HEK293 (cell line): ENCODE data around the gene CNOT2.

ENCODE experiments used
- KLF9 ChIP-seq: fragments of 450-650 bp; formaldehyde crosslinking; IDR thresholded peaks from 2 replicates; pipeline ENCODE4 v1.5.1; 2016; ENCODE audit warnings: missing biosample characterization, missing genetic modification characterization, low read depth
- MEIS1 ChIP-seq: sonication (generic); formaldehyde crosslinking; IDR thresholded peaks from 2 replicates; pipeline ENCODE4 v1.8.1; 2022; ENCODE audit warnings: missing genetic modification reagents, mild to moderate bottlenecking, borderline replicate concordance
- SP2 ChIP-seq: fragments of 450-650 bp; formaldehyde crosslinking; IDR thresholded peaks from 2 replicates; pipeline ENCODE4 v1.5.1; 2016; ENCODE audit warnings: missing biosample characterization, missing genetic modification characterization
- TRIM28 ChIP-seq: IDR thresholded peaks from 2 replicates; pipeline ENCODE4 v1.6.1; 2011; ENCODE audit warnings: low read length, control low read depth, borderline replicate concordance
- ZBTB8A ChIP-seq: fragments of 450-650 bp; formaldehyde crosslinking; IDR thresholded peaks from 2 replicates; pipeline ENCODE4 v1.5.1; 2016; ENCODE audit warnings: missing biosample characterization, missing genetic modification characterization
- ZNF174 ChIP-seq: fragments of 450-650 bp; formaldehyde crosslinking; IDR thresholded peaks from 2 replicates; pipeline ENCODE4 v1.5.0; 2017; ENCODE audit warnings: missing biosample characterization, mild to moderate bottlenecking, missing genetic modification characterization
- ZNF23 ChIP-seq: fragments of 450-650 bp; formaldehyde crosslinking; IDR thresholded peaks from 2 replicates; pipeline ENCODE4 v1.5.1; 2016; ENCODE audit warnings: missing biosample characterization, missing genetic modification characterization, borderline replicate concordance
- ZNF350 ChIP-seq: fragments of 450-650 bp; formaldehyde crosslinking; IDR thresholded peaks from 2 replicates; pipeline ENCODE4 v1.5.0; 2017; ENCODE audit warnings: missing biosample characterization, mild to moderate bottlenecking, missing genetic modification characterization
- ZNF391 ChIP-seq: fragments of 450-650 bp; formaldehyde crosslinking; IDR thresholded peaks from 2 replicates; pipeline ENCODE4 v1.5.1; 2016; ENCODE audit warnings: low read depth, missing biosample characterization, missing genetic modification characterization, borderline replicate concordance
- ZNF660 ChIP-seq: fragments of 450-650 bp; IDR thresholded peaks from 2 replicates; pipeline ENCODE4 v1.5.1; 2018; ENCODE audit warnings: missing biosample characterization, mild to moderate bottlenecking, missing genetic modification characterization
- TF ChIP-seq, protein P1 (sequence below): fragments of 450-650 bp; formaldehyde crosslinking; IDR thresholded peaks from 2 replicates; pipeline ENCODE4 v1.5.1; 2016; ENCODE audit warnings: missing biosample characterization, missing genetic modification characterization
- TF ChIP-seq, protein P2 (sequence below): fragments of 450-650 bp; formaldehyde crosslinking; IDR thresholded peaks from 2 replicates; pipeline ENCODE4 v1.5.1; 2016; ENCODE audit warnings: missing biosample characterization, missing genetic modification characterization, low read depth
- TF ChIP-seq, protein P3 (sequence below): fragments of 450-650 bp; formaldehyde crosslinking; IDR thresholded peaks from 2 replicates; pipeline ENCODE4 v1.5.1; 2016; ENCODE audit warnings: missing biosample characterization, missing genetic modification characterization
- TF ChIP-seq, protein P4 (sequence below): fragments of 450-650 bp; formaldehyde crosslinking; IDR thresholded peaks from 2 replicates; pipeline ENCODE4 v1.5.1; 2016; ENCODE audit warnings: missing biosample characterization, missing genetic modification characterization, borderline replicate concordance

DNA sequence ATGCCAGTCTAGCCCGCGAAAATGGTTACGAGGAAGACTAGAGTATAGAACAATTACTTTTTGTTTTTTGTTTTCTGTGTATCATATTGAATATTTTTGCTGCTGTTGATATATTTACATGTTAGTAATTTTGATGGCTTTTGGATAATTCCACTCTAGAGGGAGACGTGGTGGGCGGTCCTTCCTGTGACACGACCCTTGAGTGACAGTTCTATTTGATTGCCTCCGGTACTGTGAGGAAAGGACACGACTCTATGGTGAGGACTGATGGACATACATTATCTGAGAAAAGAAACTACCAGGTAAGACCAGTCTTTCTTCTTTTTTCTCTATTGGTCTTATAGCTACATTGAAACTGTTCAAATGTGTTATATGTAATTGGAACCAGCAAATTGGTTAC lies 34.7 kb downstream of the CNOT2 start:
- TF ChIP-seq, protein P1, sequence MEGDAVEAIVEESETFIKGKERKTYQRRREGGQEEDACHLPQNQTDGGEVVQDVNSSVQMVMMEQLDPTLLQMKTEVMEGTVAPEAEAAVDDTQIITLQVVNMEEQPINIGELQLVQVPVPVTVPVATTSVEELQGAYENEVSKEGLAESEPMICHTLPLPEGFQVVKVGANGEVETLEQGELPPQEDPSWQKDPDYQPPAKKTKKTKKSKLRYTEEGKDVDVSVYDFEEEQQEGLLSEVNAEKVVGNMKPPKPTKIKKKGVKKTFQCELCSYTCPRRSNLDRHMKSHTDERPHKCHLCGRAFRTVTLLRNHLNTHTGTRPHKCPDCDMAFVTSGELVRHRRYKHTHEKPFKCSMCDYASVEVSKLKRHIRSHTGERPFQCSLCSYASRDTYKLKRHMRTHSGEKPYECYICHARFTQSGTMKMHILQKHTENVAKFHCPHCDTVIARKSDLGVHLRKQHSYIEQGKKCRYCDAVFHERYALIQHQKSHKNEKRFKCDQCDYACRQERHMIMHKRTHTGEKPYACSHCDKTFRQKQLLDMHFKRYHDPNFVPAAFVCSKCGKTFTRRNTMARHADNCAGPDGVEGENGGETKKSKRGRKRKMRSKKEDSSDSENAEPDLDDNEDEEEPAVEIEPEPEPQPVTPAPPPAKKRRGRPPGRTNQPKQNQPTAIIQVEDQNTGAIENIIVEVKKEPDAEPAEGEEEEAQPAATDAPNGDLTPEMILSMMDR = no peak
- no peak for TF ChIP-seq ZBTB8A (tag by site-specific recombination)
- no peak for TF ChIP-seq ZNF660 (tag by site-specific recombination)
- no peak for TF ChIP-seq KLF9 (tag by site-specific recombination)
- TF ChIP-seq ZNF350 (tag by site-specific recombination) = no peak
- TF ChIP-seq TRIM28 = no peak
- no peak for TF ChIP-seq SP2 (tag by site-specific recombination)
- no peak for TF ChIP-seq ZNF23 (tag by site-specific recombination)
- TF ChIP-seq, protein P2, sequence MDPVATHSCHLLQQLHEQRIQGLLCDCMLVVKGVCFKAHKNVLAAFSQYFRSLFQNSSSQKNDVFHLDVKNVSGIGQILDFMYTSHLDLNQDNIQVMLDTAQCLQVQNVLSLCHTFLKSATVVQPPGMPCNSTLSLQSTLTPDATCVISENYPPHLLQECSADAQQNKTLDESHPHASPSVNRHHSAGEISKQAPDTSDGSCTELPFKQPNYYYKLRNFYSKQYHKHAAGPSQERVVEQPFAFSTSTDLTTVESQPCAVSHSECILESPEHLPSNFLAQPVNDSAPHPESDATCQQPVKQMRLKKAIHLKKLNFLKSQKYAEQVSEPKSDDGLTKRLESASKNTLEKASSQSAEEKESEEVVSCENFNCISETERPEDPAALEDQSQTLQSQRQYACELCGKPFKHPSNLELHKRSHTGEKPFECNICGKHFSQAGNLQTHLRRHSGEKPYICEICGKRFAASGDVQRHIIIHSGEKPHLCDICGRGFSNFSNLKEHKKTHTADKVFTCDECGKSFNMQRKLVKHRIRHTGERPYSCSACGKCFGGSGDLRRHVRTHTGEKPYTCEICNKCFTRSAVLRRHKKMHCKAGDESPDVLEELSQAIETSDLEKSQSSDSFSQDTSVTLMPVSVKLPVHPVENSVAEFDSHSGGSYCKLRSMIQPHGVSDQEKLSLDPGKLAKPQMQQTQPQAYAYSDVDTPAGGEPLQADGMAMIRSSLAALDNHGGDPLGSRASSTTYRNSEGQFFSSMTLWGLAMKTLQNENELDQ = no peak
- TF ChIP-seq ZNF391 = no peak
- TF ChIP-seq, protein P3, sequence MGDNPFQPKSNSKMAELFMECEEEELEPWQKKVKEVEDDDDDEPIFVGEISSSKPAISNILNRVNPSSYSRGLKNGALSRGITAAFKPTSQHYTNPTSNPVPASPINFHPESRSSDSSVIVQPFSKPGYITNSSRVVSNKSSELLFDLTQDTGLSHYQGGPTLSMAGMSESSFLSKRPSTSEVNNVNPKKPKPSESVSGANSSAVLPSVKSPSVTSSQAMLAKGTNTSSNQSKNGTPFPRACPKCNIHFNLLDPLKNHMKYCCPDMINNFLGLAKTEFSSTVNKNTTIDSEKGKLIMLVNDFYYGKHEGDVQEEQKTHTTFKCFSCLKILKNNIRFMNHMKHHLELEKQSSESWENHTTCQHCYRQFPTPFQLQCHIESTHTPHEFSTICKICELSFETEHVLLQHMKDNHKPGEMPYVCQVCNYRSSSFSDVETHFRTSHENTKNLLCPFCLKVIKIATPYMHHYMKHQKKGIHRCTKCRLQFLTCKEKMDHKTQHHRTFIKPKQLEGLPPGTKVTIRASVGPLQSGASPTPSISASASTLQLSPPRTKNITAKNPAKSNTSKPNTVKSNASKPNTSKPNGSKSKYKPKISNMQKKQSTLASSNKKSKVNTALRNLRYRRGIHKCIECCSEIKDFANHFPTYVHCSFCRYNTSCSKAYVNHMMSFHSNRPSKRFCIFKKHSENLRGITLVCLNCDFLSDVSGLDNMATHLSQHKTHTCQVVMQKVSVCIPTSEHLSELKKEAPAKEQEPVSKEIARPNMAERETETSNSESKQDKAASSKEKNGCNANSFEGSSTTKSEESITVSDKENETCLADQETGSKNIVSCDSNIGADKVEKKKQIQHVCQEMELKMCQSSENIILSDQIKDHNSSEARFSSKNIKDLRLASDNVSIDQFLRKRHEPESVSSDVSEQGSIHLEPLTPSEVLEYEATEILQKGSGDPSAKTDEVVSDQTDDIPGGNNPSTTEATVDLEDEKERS = no peak
- no peak for TF ChIP-seq ZNF174 (tag by site-specific recombination)
- TF ChIP-seq, protein P4, sequence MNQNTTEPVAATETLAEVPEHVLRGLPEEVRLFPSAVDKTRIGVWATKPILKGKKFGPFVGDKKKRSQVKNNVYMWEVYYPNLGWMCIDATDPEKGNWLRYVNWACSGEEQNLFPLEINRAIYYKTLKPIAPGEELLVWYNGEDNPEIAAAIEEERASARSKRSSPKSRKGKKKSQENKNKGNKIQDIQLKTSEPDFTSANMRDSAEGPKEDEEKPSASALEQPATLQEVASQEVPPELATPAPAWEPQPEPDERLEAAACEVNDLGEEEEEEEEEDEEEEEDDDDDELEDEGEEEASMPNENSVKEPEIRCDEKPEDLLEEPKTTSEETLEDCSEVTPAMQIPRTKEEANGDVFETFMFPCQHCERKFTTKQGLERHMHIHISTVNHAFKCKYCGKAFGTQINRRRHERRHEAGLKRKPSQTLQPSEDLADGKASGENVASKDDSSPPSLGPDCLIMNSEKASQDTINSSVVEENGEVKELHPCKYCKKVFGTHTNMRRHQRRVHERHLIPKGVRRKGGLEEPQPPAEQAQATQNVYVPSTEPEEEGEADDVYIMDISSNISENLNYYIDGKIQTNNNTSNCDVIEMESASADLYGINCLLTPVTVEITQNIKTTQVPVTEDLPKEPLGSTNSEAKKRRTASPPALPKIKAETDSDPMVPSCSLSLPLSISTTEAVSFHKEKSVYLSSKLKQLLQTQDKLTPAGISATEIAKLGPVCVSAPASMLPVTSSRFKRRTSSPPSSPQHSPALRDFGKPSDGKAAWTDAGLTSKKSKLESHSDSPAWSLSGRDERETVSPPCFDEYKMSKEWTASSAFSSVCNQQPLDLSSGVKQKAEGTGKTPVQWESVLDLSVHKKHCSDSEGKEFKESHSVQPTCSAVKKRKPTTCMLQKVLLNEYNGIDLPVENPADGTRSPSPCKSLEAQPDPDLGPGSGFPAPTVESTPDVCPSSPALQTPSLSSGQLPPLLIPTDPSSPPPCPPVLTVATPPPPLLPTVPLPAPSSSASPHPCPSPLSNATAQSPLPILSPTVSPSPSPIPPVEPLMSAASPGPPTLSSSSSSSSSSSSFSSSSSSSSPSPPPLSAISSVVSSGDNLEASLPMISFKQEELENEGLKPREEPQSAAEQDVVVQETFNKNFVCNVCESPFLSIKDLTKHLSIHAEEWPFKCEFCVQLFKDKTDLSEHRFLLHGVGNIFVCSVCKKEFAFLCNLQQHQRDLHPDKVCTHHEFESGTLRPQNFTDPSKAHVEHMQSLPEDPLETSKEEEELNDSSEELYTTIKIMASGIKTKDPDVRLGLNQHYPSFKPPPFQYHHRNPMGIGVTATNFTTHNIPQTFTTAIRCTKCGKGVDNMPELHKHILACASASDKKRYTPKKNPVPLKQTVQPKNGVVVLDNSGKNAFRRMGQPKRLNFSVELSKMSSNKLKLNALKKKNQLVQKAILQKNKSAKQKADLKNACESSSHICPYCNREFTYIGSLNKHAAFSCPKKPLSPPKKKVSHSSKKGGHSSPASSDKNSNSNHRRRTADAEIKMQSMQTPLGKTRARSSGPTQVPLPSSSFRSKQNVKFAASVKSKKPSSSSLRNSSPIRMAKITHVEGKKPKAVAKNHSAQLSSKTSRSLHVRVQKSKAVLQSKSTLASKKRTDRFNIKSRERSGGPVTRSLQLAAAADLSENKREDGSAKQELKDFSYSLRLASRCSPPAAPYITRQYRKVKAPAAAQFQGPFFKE (tag by site-specific recombination) = no peak
- TF ChIP-seq MEIS1 (CRISPR knock-in tag) = no peak
